Keratinocyte (primary cell): ENCODE measurements around the gene PCDH9. TPM values are rescaled to one million over a fixed set of nuclear protein-coding genes. Genes with fewer than 3 reads are reported as not detected.

Experiments used
- DNase-seq: peaks from one replicate; pipeline ENCODE4 v3.0.0-alpha.2; 2011; ENCODE audit warnings: low read depth, missing footprints, low spot score
- FAIRE-seq: peaks from 2 replicates; lab custom pipeline; 2011; peaks lifted over from hg19 to GRCh38; lab: Jason Lieb, UNC
- H2AFZ ChIP-seq: 2 replicates; pipeline ENCODE4 v1.6.0; 2012; ENCODE audit warnings: low read length, control low read depth, inconsistent platforms; ENCODE audit not compliant: control insufficient read depth
- H3K27ac ChIP-seq: 2 replicates; pipeline ENCODE4 v1.5.1; 2011; ENCODE audit warnings: low read length; ENCODE audit not compliant: control insufficient read depth, insufficient read depth
- H3K27me3 ChIP-seq: 3 replicates; pipeline ENCODE4 v1.6.0; 2011; ENCODE audit warnings: low read length; ENCODE audit not compliant: control insufficient read depth, insufficient read depth; ENCODE audit errors: extremely low read depth
- H3K36me3 ChIP-seq, 2 experiments: 2 replicates in 1 of 2; 3 replicates in 1 of 2; pipeline ENCODE4 v1.5.1; 2011; ENCODE audit warnings: low read length in 2 of 2, mild to moderate bottlenecking in 1 of 2; ENCODE audit not compliant: control insufficient read depth in 2 of 2, insufficient read depth in 2 of 2; ENCODE audit errors: extremely low read depth in 1 of 2
- H3K4me1 ChIP-seq: 3 replicates; pipeline ENCODE4 v1.5.1; 2011; ENCODE audit warnings: low read length; ENCODE audit not compliant: control insufficient read depth, insufficient read depth; ENCODE audit errors: extremely low read depth
- H3K4me2 ChIP-seq: 3 replicates; pipeline ENCODE4 v1.6.0; 2011; ENCODE audit warnings: low read depth, low read length; ENCODE audit not compliant: control insufficient read depth, insufficient read depth; ENCODE audit errors: extremely low read depth
- H3K4me3 ChIP-seq, 3 experiments: fragments of 200-600 bp in 1 of 3; sonication (generic) in 1 of 3; 2 replicates in 2 of 3; 3 replicates in 1 of 3; pipeline ENCODE4 v1.5.1; 2011 to 2016; ENCODE audit warnings: low read length in 3 of 3, mild to moderate bottlenecking in 3 of 3, control low read depth in 2 of 3, inconsistent platforms in 1 of 3, low read depth in 1 of 3, mixed read lengths in 1 of 3, mixed run types in 1 of 3, moderate library complexity in 1 of 3; ENCODE audit not compliant: control insufficient read depth in 2 of 3, insufficient read depth in 2 of 3; ENCODE audit errors: extremely low read depth in 1 of 3
- H3K79me2 ChIP-seq: 2 replicates; pipeline ENCODE4 v1.6.0; 2012; ENCODE audit warnings: low read length; ENCODE audit not compliant: control insufficient read depth, insufficient read depth
- H3K9ac ChIP-seq: 3 replicates; pipeline ENCODE4 v1.6.0; 2011; ENCODE audit warnings: low read length; ENCODE audit not compliant: control insufficient read depth, insufficient read depth; ENCODE audit errors: extremely low read depth
- H3K9me1 ChIP-seq: 3 replicates; pipeline ENCODE4 v1.6.0; 2011; ENCODE audit warnings: low read length; ENCODE audit not compliant: control insufficient read depth, insufficient read depth; ENCODE audit errors: extremely low read depth
- H3K9me3 ChIP-seq: 2 replicates; pipeline ENCODE4 v1.5.1; 2012; ENCODE audit warnings: low read depth, low read length; ENCODE audit not compliant: control insufficient read depth
- H4K20me1 ChIP-seq: 3 replicates; pipeline ENCODE4 v1.6.0; 2011; ENCODE audit warnings: low read length; ENCODE audit not compliant: control insufficient read depth, insufficient read depth; ENCODE audit errors: extremely low read depth
- EZH2 ChIP-seq: IDR thresholded peaks from one replicate; pipeline ENCODE4 v1.6.1; 2012; ENCODE audit warnings: inconsistent platforms, mild to moderate bottlenecking, low read length, moderate library complexity
- dilution Hi-C: fragments of 300-500 bp; cut with MboI; formaldehyde crosslinking; loops from one replicate; pipeline ENCODE4 v1.7.0; 2020; ENCODE audit warnings: low sequenced_read_pairs; ENCODE audit not compliant: extremely low pct_ligation_motif_present
- polyA plus RNA-seq, 5 experiments: library from polyadenylated mRNA; depleted of rRNA in 3 of 5; stranded (reverse) in 3 of 5; stranded (forward) in 1 of 5; unstranded in 1 of 5; fragments of >200 nt; gene quantifications; 1 replicate in 1 of 5; 2 replicates in 3 of 5; 3 replicates in 1 of 5; pipeline versions ENCODE4 v1.2.1 to v1.2.3, GENCODE V29; 2011 to 2012; ENCODE audit warnings: missing spikeins in 2 of 5, low read depth in 1 of 5, low replicate concordance in 1 of 5
- TF ChIP-seq, protein P1 (sequence below), 3 experiments: IDR thresholded peaks in 1 of 3; conservative IDR thresholded peaks in 1 of 3; optimal IDR thresholded peaks in 1 of 3; 2 replicates in 2 of 3; 3 replicates in 1 of 3; pipeline versions ENCODE3 to v1.5.1; 2011; ENCODE audit warnings: low read length in 3 of 3, mild to moderate bottlenecking in 3 of 3, moderate library complexity in 2 of 3, control low read depth in 1 of 3, inconsistent platforms in 1 of 3; ENCODE audit not compliant: insufficient read depth in 2 of 3; ENCODE audit errors: extremely low read depth in 1 of 3

Gene PCDH9
- polyA plus RNA-seq, 1 donor (not counting 4 experiments of a cell fraction or from before 2014, with no cell fraction given): 0.21 TPM

DNA sequence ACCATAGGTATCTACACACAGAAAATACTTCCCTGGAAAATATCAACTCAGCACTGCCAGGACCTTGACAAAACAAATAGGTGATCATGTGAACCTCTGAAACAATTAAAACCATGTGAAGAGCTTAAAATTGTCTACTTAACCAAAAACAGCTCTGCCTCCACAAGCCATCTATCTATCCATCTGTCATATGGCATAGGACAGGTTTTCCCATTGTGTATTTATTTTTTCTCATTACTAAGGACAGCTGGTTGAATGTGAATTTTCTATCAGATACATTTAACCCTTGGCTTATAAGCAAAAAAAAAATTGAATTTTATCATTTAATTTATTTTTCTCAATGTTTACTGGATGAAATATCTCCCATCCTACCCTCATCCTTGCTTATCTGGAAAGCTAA is 279.5 kb downstream of the PCDH9 start:
- no peaks in the 10 kb centered on the region for H3K79me2 ChIP-seq
- no peaks in the 10 kb centered on the region for H4K20me1 ChIP-seq
- no peaks in the 10 kb centered on the region for H3K9me1 ChIP-seq
- H3K4me3 ChIP-seq: no peak overlapping the region
- DNase-seq: no peak
- H2AFZ ChIP-seq: no peak overlapping the region
- no peak overlapping the region for H3K9ac ChIP-seq
- no peak for FAIRE-seq
- dilution Hi-C loops: no loop called here
- no peaks in the 10 kb centered on the region for H3K36me3 ChIP-seq
- H3K27me3 ChIP-seq: no peaks in the 10 kb centered on the region
- no peaks in the 10 kb centered on the region for H3K4me1 ChIP-seq
- no peak overlapping the region for H3K4me2 ChIP-seq
- TF ChIP-seq, protein P1, sequence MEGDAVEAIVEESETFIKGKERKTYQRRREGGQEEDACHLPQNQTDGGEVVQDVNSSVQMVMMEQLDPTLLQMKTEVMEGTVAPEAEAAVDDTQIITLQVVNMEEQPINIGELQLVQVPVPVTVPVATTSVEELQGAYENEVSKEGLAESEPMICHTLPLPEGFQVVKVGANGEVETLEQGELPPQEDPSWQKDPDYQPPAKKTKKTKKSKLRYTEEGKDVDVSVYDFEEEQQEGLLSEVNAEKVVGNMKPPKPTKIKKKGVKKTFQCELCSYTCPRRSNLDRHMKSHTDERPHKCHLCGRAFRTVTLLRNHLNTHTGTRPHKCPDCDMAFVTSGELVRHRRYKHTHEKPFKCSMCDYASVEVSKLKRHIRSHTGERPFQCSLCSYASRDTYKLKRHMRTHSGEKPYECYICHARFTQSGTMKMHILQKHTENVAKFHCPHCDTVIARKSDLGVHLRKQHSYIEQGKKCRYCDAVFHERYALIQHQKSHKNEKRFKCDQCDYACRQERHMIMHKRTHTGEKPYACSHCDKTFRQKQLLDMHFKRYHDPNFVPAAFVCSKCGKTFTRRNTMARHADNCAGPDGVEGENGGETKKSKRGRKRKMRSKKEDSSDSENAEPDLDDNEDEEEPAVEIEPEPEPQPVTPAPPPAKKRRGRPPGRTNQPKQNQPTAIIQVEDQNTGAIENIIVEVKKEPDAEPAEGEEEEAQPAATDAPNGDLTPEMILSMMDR (optimal IDR thresholded peaks at IDR 0.05 in 1 of 3, IDR thresholded peaks at IDR 0.05 in 1 of 3, conservative IDR thresholded peaks at IDR 0.05 in 1 of 3; ENCODE audit: extremely low read depth in 1 of 3, insufficient read depth in 2 of 3, low read length in 3 of 3): no peak
- TF ChIP-seq EZH2: no peak
- no peak overlapping the region for H3K27ac ChIP-seq
- H3K9me3 ChIP-seq: no peaks in the 10 kb centered on the region

DNA sequence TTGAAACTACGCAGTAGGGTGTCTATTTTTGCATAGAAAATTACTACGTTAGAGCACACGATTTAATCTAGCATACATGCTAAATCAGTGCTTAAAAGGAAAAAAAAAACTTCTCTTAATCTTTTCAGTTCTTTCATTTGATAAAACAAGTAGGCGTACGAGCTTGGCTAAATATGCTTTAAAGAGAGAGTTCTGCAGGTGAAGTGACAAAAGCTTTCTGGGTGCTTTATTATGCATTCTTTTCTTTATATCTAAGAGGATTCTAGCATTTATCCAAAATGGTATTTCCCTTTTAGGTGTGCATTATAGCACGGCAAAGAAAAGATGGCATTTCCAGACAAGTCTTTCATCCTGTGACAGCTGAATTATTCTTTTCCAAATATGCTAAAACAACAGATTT is 281.2 kb downstream of the PCDH9 start:
- H3K9ac ChIP-seq: no peak overlapping the region
- H3K9me1 ChIP-seq: no peaks in the 10 kb centered on the region
- DNase-seq (no peak), FAIRE-seq (no peak)
- no peaks in the 10 kb centered on the region for H4K20me1 ChIP-seq
- H3K4me3 ChIP-seq: no peak overlapping the region
- H3K79me2 ChIP-seq: no peaks in the 10 kb centered on the region
- no peak overlapping the region for H3K4me2 ChIP-seq
- no peaks in the 10 kb centered on the region for H3K9me3 ChIP-seq
- TF ChIP-seq EZH2: no peak
- TF ChIP-seq, protein P1 (optimal IDR thresholded peaks at IDR 0.05 in 1 of 3, IDR thresholded peaks at IDR 0.05 in 1 of 3, conservative IDR thresholded peaks at IDR 0.05 in 1 of 3; ENCODE audit: extremely low read depth in 1 of 3, insufficient read depth in 2 of 3, low read length in 3 of 3): no peak
- H2AFZ ChIP-seq: no peak overlapping the region
- H3K27me3 ChIP-seq: no peaks in the 10 kb centered on the region
- no peaks in the 10 kb centered on the region for H3K4me1 ChIP-seq
- H3K27ac ChIP-seq: no peak overlapping the region
- dilution Hi-C loops: no loop called here
- H3K36me3 ChIP-seq: no peaks in the 10 kb centered on the region
